ENCODE measurements around the gene RGPD8.

- no peak for TF ChIP-seq GATA2 (IDR thresholded peaks at IDR 0.05; ENCODE audit: low read depth, low read length)
- TF ChIP-seq GATA3 (IDR thresholded peaks at IDR 0.05; ENCODE audit: low read depth, low read length) = no peak
Observed at GRCh38 chr2:112482309-112483041, 49.0 kb upstream of the RGPD8 start.

All from SH-SY5Y (cell line).